ENCODE results near the gene OGFR.

Gene OGFR

GRCh38 chr20:62770111-62770910, 34.3 kb upstream of the OGFR start:
- no peak for DNase-seq

GRCh38 chr20:62770916-62771315, 33.7 kb upstream of the OGFR start:
- no peak for DNase-seq

- DNase-seq: no peak
These were observed 33.1 kb upstream of the OGFR start for GRCh38 chr20:62771396-62772102.

DNA sequence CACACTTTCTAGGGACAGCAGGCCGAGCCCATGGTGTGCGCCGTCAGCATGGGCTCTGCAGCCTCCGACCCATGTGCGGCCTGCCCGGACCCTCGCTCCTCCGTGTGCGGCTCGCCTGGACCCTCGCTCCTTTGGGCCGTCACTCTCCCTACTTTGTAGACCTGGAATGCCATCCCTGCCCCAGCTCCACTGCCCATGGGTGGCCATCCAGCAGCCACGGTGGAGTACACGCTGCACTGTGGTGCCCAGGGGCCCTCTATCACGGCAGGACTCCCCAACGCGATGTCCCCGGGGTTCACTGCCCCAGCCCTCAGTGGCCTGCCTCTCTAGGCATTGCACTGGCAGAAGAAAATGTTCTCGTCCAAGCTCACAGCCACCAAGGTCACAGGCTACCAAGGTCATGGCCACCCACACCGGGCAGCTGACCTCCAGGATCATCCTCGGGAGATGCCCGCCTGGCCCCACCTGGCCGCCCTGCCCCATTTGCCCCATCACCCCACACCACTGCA, 32.5 kb upstream of the OGFR start:
- no peak for DNase-seq

DNA sequence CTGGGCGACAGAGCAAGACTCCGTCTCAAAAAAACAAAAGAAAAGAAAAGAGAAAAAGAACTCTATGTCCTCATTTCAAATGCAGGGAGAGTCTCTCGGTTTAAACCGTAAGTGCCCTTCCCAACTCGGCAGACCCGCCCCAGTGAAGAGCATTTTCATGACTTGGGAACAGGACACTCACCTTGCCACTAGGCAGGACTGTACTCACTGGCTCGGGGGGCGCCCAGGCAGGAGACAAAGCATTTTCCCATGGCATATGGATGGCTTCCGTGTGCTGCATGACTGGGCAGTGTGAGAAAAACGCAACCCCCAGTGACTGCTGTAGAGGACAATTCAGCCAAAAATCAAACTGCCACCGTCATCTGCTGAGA, 32.0 kb upstream of the OGFR start:
- no peak for DNase-seq

DNA sequence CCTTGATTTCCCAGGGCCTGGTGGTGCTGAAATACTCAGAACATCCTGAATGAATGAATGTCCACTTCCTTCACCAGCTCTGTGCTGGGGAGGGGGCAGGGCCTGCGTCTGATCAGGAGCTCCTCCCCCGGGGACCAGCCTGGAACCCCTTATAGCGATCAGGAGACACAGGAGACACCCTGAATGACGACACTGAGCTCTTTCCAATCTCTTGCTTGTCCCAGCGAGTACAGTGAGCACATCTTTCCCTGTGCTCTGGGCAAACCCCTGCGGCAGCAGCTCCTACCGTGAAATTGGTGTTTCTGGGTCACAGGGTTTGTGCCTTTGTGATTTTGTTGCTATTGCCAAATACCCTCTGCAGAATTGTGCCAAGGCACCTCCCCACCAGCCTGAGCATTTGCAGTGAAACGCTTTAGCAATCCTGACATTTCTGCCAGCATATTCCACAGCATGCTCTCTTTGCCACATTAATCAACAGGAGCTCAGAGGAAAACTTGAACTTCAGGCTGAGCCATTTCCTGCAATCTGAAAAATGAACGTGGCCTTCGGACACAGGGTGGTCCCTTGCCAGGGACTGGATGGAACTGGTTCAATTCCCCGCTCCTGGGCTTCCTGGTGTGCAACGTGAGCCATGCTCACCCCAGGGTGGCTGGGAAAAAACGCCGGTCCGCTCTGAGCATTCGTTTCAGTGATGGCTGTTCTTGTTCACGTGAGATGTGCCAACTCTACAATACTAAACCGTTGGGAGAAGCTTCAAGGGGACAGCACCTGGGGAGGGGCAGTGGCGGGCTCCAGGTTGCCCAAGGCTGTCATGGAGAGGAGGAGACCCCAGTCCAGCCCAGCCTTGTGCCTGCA, 31.4 kb upstream of the OGFR start:
- DNase-seq: no peak

DNA sequence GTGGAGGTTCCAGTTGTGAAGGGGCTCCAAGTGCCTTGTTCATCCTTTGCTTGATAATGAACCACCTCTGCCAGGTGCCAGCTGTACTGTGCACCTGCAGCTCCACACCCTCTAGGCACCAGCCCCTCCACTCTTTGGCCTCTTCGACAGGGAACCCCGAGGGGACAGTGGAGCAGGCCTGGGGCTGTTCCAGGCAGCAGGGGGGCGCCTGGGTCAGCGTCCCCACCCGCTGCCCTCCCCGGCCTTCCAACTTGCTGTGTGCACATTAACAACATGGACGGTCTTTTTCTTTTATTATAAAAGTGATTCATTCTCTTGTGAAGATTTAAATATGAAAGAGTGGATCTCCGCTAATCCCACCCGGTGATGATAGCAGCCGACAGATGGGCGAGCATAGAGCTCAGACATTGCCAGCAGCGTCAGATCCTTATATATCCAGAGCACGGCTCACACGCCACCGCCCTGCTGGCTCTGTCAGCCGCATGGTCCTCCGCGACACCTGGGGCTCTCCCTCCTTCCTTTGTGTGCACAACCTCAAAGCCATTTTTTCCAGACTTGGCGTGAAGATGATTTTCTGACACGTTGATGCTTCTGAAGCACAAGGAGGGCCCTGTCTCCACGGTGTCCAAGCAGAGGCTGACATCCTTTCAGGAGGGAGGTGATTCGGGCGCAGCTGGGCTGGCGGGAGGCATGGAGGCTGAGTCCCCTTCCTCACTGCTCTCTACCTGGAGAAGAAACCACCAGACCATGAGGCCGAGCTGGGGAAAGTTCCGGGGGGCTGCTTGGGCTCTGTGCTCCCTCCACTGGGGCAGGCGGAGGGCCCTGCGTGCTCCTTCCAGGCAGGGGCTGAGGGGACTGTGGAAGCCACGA, 30.6 kb upstream of the OGFR start:
- DNase-seq: no peak

DNA sequence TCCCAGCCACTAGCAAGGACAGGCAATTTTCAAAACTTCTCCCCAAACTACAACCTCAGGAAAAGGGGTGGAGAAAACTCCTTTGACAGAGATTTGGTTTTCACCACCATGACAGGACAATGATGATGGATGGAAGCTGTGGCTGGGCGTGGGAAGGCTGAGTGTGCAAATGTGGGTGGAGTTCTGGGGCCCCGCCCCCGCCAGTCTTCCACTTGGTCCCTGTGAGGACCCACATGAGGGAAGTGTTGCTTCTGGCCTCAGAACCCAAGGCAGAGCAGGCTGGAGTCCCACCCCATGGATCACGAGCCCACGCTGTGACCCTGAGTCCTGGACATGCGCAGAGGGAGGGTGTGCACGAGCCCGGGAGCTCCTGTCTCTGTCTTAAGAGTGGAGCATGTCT, 29.9 kb upstream of the OGFR start:
- peak; percentile 27 for DNase-seq

DNA sequence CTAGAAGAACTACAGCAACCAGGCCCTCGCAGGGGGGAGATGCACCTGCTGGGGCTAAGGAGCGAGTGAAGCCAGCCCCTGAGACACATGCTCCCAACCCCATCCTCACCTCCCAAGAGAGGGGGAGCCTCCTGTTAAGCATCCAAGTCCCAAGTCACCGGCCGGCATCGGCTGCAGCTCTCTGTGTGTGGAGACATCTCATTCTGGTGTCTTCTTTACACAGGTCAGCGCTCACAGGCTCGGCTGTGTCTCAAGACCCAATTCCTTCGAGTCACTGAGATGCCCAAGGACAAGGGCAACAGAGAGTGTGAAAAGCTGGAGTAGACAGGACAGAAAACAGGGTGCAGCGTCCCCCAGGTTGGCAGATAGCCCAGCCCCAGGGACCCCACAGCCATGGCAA, 29.4 kb upstream of the OGFR start:
- no peak for DNase-seq

DNA sequence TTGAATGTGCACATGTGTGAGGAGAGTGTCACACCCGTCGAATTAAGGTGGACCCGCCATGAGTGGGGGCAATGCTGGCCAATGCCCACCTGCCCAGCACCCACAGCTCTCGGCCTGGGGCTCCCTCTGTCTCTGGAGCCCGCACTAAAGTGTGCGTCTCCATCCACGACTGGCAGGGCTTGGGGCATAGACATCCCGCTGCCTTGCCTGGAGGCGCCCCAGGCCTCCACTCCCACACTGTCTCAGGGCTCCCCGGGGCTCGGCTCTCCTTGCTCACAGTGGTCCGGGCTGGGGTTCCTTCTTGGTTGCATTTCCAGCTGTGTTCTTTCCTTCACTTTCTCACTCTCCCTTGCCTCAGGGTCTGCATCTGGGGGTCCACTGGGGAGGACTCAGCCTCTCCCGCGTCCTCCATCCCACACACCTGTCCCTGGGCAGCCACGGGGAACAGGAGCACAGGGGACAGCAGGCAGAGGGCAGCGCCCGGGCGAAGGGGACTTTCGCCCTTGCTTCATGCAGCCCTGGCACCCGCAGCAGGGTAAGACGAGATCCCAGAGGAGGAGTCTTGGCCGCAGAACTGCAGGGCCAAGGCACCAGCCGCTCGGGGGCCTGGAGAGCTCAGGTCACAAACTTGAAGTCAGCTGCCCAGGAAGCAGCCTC, 28.5 kb upstream of the OGFR start:
- no peak for DNase-seq

GRCh38 chr20:62776692-62777527, 27.7 kb upstream of the OGFR start:
- DNase-seq: peak; percentile 89

DNA sequence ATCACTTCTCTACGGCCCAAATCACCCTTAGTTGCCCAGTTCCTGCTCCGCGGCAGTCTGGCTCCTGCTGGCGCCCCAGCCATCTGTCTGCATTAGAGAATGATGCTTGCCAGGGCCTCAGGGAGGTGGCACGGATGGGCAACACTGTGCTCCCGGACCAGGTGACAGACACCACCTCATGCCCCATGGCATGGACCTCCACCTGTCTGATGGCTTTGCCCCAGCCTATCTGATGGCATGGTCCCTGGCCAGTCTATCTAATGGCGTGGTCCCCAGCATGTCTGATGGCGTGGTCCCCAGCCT, 27.2 kb upstream of the OGFR start:
- DNase-seq: no peak

DNA sequence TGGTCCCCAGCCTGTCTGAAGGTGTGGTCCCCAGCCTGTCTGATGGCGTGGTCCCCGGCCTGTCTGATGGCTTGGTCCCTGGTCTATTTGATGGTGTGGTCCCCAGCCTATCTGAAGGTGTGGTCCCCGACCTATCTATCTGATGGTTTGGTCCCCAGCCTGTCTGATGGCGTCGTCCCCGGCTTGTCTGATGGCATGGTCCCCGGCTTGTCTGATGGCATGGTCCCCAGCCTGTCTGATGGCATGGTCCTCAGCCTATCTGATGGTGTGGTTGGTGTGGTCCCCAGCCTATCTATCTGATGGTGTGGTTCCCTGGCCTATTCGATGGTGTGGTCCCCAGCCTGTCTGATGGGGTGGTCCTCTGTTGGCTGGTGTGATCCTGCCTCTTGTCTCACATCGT, 26.6 kb upstream of the OGFR start:
- DNase-seq: no peak

DNA sequence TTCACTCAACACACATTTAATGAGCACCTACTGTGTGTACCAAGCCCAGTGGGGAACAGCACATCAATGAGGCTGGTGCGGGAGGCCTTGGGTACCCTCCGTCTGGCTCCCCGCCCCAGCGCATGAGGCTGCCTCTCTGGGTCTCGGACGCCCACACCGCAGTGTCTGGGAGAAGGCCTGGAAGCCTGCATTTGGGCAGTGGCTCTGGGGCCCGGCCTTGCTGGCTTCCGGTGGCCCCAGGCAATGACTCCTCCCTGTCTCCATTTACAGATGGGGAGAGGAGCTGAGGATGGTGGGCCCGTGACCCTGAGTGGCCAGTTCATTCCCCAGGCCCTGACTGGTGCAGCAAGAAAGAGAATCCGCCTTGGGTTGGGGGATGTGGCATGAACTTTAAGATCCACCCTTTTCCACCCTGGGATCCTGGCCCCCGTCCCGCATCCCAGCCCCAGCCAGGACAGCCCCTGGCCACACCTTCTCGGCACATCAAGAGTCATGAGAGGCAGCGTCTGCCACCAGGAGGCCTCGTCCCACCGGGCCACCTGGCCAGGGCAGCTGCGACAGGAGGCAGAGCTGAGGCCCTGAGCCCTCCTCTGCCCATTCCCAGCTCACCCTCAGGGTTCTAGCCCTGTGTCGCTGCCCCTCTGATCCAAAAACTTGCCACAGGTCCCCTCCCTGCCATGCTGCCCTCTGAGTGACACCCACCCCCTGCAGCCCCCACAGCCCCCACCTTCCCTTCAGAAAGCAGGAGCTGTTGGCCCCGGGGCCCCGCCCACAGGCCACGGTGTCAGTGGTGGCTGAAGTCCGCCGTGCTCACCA, 25.8 kb upstream of the OGFR start:
- DNase-seq: no peak

- DNase-seq: no peak
These were observed 25.3 kb upstream of the OGFR start for GRCh38 chr20:62779417-62779685.

DNA sequence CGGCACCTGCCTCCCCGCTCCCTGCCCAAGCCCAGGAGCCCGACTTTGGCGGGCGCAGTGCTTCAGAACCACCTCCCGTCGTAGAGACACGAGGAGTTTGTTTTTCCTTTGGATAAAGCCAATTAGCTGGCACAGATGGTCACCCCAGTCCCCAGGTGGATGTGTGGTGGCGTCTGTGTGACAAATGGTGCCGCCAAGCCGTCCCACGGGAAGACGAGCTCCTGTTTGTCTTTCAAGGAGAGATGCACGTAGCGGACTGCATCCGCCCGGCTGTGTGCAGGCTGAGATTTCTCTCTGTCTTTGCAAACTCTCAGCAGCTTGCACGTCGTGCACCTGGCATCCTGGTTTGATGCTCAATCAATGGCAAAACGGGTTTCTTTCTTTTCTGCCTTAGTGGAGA, 24.4 kb upstream of the OGFR start:
- no peak for DNase-seq

DNA sequence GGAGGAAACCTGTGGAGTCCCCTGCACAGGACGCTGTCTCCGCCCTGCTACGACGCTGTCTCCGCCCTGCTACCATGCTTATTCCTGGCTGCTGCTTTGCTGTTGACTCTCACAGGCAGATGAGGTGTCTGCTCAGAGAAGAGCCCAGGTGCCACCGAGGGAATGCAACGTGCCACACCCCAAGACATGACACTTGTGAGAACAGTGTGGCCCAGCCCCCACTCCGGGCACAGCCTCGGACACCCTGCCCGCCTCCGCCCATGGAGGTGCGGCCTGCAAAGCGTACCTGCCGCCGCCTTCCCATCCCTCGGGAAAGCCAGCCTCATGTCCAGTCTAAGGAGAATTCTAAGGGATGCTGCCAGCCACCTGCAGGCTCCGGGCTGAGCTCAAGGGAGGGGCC, 23.9 kb upstream of the OGFR start:
- DNase-seq: no peak

DNA sequence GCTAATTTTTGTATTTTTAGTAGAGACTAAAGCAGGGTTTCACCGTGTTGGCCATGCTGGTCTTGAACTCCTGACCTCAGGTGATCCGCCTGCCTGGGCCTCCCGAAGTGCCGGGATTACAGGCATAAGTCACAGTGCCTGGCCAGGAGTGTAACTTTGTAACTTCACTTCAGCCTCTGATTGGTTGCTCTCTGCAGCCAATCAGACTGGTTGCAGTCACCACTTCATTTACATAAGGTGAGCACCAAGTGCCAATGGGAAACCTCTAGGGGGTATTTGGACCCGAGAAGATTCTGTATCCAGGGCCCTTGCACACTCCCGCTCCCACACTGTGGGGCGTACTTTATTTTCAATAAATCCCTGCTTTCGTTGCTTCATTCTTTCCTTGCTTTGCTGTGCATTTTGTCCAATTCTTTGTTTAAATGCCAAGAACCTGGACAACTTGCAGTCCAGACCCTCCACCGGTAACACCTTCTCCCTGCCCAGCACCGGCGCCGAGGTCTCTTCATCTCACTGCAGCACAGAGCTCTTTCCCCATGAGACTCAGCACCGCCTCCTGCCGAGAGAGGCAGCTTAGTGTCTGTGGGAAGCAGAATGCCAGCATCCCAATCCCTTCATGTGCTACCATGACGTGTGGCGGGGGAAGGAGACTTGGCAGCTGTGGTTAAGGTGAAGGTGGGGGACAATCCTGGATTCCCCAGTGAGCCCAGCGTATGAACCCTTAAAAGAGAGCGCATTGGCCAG, 22.3 kb upstream of the OGFR start:
- no peak for DNase-seq

DNA sequence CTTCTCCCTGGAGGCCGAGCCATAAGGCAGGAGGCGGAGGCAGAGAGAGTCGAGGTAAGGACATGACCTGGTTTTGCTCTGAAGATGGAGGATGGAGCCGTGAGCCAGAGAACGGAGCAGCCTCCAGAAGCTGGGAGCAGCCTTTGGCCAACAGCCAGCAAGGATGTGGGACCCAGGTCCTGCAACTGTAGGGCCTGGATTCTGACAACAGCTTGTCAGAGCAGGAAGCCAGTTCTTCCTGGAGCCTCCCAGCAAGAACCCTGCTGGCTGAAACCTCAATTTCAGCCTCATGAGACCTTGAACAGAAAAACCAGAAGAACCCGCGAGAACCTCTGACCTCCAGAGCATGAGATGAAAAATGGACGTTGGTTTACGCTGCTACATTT, 21.7 kb upstream of the OGFR start:
- DNase-seq: no peak

DNA sequence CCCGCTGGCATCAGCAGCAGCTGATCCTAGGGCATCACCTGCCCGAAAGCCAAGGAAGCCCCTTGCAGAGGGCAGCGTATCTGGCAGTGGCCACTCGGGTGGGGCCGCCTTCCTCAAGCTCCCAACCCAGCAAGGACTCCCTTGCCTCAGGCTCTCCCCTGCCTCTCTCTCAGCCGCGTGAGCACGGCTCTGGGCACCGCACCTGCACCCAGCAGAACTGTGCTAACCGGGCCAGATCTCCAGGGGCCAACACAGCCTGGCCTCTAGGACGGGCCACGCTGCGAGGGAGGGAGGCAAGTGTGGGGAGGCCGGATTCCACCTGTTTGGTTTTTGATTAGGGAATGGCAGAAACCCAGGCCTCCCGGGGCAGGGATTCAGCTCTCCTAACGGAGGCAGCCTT, 20.1 kb upstream of the OGFR start:
- no peak for DNase-seq
